Mucosa of descending colon (tissue), 3 donors: ENCODE measurements around the gene C7. TPM values are rescaled to one million over a fixed set of nuclear protein-coding genes. Genes with fewer than 3 reads are reported as not detected.

Experiments
- ATAC-seq: fragments of 200-7000 bp; cut with Tn5 transposase; one replicate; pipeline ENCODE4 v1.9.1; 2020; ENCODE audit warnings: mild to moderate bottlenecking, moderate library complexity
- DNase-seq, 3 donors: peaks; one replicate each; pipeline ENCODE4 v3.0.0-alpha.2; 2020
- H3K36me3 ChIP-seq: fragments of 200-600 bp; one replicate; pipeline ENCODE4 v1.8.0; 2021; ENCODE audit warnings: low read depth, mild to moderate bottlenecking
- H3K4me1 ChIP-seq: fragments of 200-600 bp; one replicate; pipeline ENCODE4 v1.8.0; 2021; ENCODE audit warnings: low read depth, mild to moderate bottlenecking
- H3K4me3 ChIP-seq: fragments of 200-600 bp; one replicate; pipeline ENCODE4 v1.8.0; 2021; ENCODE audit warnings: mild to moderate bottlenecking
- H3K9me3 ChIP-seq: fragments of 200-600 bp; one replicate; pipeline ENCODE4 v1.8.0; 2021; ENCODE audit warnings: mild to moderate bottlenecking
- CTCF ChIP-seq: fragments of 200-600 bp; IDR thresholded peaks from one replicate; pipeline ENCODE4 v1.8.0; 2022; ENCODE audit warnings: antibody characterized with exemption, mild to moderate bottlenecking
- intact Hi-C, 2 donors: fragments of 100-400 bp; cut with DNase I in 1 of 2; cut with micrococcal nuclease in 1 of 2; formaldehyde crosslinking; loops; one replicate each; pipeline versions ENCODE4 v1.11.0 to v1.11.1; 2022; cut with DNase I, micrococcal nuclease
- total RNA-seq, 3 donors: library from RNA; stranded (reverse); fragmentation: NEBNext Ultra II Directional in 2 of 3; extraction: Animal tissue kit (Norgen Biotek cat#: 25700) in 2 of 3; gene quantifications; one replicate each; pipeline versions ENCODE4 v1.2.1 to v1.2.4, GENCODE V29; 2021 to 2023
- donor health status: DM: no; HTN: no; CAD: no; lungs with moderate emphysema.
- donor health status: DM: no; HTN: no; CAD: no.
- donor health status: DM: no; HTN: yes; CAD: no.

The C7 gene
- total RNA-seq, 3 donors from 2014 or later = 9.2 to 258 (median 44.1) TPM

DNA sequence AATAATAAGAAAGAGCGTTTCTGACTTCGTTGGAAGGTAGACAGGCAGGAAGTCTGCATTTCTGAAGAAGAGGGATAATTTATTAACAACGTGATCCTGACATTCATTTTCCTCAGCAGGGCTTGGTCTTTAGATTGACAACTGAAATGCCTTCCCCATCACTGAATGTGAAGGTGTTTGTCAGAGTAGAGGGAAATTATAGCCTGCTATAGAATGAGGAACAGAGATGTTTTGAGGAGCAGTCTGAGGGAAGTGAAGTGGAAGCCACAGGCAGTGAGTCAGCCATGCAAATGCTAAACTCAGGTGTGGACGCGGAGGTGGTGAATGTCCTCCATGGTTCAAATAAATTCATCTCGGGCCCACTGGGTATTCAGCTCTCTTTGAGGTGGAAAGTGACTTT lies 30.5 kb downstream of the C7 start:
- no peaks in the 10 kb centered on the region for H3K9me3 ChIP-seq
- TF ChIP-seq CTCF = no peak
- no peaks in the 10 kb centered on the region for H3K4me1 ChIP-seq
- no peaks in the 10 kb centered on the region for H3K36me3 ChIP-seq
- ATAC-seq (no peak), DNase-seq (no peak)
- intact Hi-C loops = no loop called here
- no peak overlapping the region for H3K4me3 ChIP-seq

- TF ChIP-seq CTCF = no peak
- Histone ChIP-seq H3K9me3 (no peaks in the 10 kb centered on the region), H3K36me3 (no peaks in the 10 kb centered on the region), H3K4me1 (no peaks in the 10 kb centered on the region), H3K4me3 (no peak overlapping the region)
- DNase-seq (no peak), ATAC-seq (no peak)
- intact Hi-C loops = no loop called here
These were observed 35.8 kb downstream of the C7 start for GRCh38 chr5:40945111-40945510.

- no peak for TF ChIP-seq CTCF
- Histone ChIP-seq H3K4me3 (no peak overlapping the region), H3K36me3 (no peaks in the 10 kb centered on the region), H3K4me1 (no peaks in the 10 kb centered on the region), H3K9me3 (peaks cover 5% of the 10 kb centered on the region)
- DNase-seq (no peak), ATAC-seq (peak; percentile 44)
- intact Hi-C loops = no loop called here
These were observed 46.0 kb downstream of the C7 start for GRCh38 chr5:40955313-40955712.

GRCh38 chr5:40957048-40957447 lies 47.8 kb downstream of the C7 start:
- DNase-seq (no peak), ATAC-seq (no peak)
- Histone ChIP-seq H3K4me1 (no peaks in the 10 kb centered on the region), H3K4me3 (no peak overlapping the region), H3K36me3 (no peaks in the 10 kb centered on the region), H3K9me3 (peaks cover 5% of the 10 kb centered on the region)
- intact Hi-C loops = no loop called here
- no peak for TF ChIP-seq CTCF

- intact Hi-C loops = no loop called here
These were observed 49.5 kb downstream of the C7 start for GRCh38 chr5:40958811-40959210.

More at GRCh38 chr5:40958811-40959210, 49.5 kb downstream of the C7 start:
- H3K36me3 ChIP-seq = no peaks in the 10 kb centered on the region
- no peaks in the 10 kb centered on the region for H3K4me1 ChIP-seq
- peaks cover 5% of the 10 kb centered on the region for H3K9me3 ChIP-seq
- ATAC-seq (no peak), DNase-seq (no peak)
- H3K4me3 ChIP-seq = no peak overlapping the region
- no peak for TF ChIP-seq CTCF
